K562 (cell line): ENCODE results near the gene KCNK3. TPM values are rescaled to one million over a fixed set of nuclear protein-coding genes. Genes with fewer than 3 reads are reported as not detected.

Source experiments
- ATAC-seq: fragments of 200-7000 bp; cut with Tn5 transposase; 3 replicates; pipeline ENCODE4 v1.9.1; 2020; ENCODE audit warnings: moderate library complexity
- BruUV-seq: library from RNA; stranded (reverse); fragments of 400-500 nt; replicated peaks from 2 replicates; lab custom pipeline; 2021; lab: Mats Ljungman, UMichigan
- CTCF ChIA-PET: fragments of 300-600 bp; formaldehyde crosslinking; extraction: SDS; loops from one replicate; lab custom pipeline; 2021; ENCODE audit warnings: low intra/inter-chr PET ratio; lab: Yijun Ruan, JAX
- POLR2A ChIA-PET: fragments of 300-600, 350-650 bp; sonication (Branson Sonifier 250); formaldehyde crosslinking; extraction: SDS; loops from one replicate; lab custom pipeline; 2021; ENCODE audit warnings: antibody characterized with exemption, inconsistent platforms; lab: Yijun Ruan, JAX
- DNase-seq, 4 experiments: peaks; one replicate each; pipeline versions ENCODE4 v3.0.0 to v3.0.0-alpha.2; 2011 to 2018; ENCODE audit warnings: low spot score in 3 of 4, mixed read lengths in 3 of 4; ENCODE audit errors: extremely low read depth in 1 of 4
- FAIRE-seq: peaks from 2 replicates; lab custom pipeline; 2011; peaks lifted over from hg19 to GRCh38; lab: Jason Lieb, UNC
- H2AFZ ChIP-seq: 2 replicates; pipeline ENCODE4 v1.6.0; 2011; ENCODE audit warnings: low read depth, low read length, control low read depth, inconsistent platforms
- H3K27ac ChIP-seq: fragments of 200-600 bp; 3 replicates; pipeline ENCODE4 v1.8.0; 2011; ENCODE audit warnings: low read depth, mild to moderate bottlenecking, control low read depth, inconsistent platforms, low read length, moderate library complexity, mixed read lengths; ENCODE audit errors: extremely low read depth
- H3K27me3 ChIP-seq, 2 experiments: fragments of 300-600 bp in 1 of 2; 2 replicates in 1 of 2; 3 replicates in 1 of 2; pipeline versions ENCODE4 v1.6.0 to v1.8.0; 2011; ENCODE audit warnings: inconsistent platforms in 2 of 2, low read length in 2 of 2, mild to moderate bottlenecking in 1 of 2, mixed read lengths in 1 of 2, moderate library complexity in 1 of 2; ENCODE audit not compliant: control insufficient read depth in 2 of 2, insufficient read depth in 2 of 2
- H3K36me3 ChIP-seq: fragments of 300-600 bp; 3 replicates; pipeline ENCODE4 v1.8.0; 2011; ENCODE audit warnings: mild to moderate bottlenecking, low read length, inconsistent platforms; ENCODE audit not compliant: control insufficient read depth, insufficient read depth
- H3K4me1 ChIP-seq, 2 experiments: fragments of 200-600 bp in 1 of 2; replicated peaks in 1 of 2; 2 replicates in 1 of 2; 3 replicates in 1 of 2; pipeline versions ENCODE4 v1.5.1 to v1.8.0; 2011; ENCODE audit warnings: inconsistent platforms in 2 of 2, low read length in 2 of 2, mild to moderate bottlenecking in 1 of 2, mixed read lengths in 1 of 2, moderate library complexity in 1 of 2; ENCODE audit not compliant: control insufficient read depth in 2 of 2, insufficient read depth in 2 of 2
- H3K4me2 ChIP-seq: 2 replicates; pipeline ENCODE4 v1.6.1; 2011; ENCODE audit warnings: low read length, control low read depth, inconsistent platforms, mixed read lengths; ENCODE audit not compliant: insufficient read depth
- H3K4me3 ChIP-seq: fragments of 200-600 bp; sonication (generic), shearing (Covaris generic); 2 replicates; pipeline ENCODE4 v1.5.1; 2016; ENCODE audit warnings: control low read depth, inconsistent platforms
- H3K79me2 ChIP-seq: fragments of 200-600 bp; 3 replicates; pipeline ENCODE4 v1.8.0; 2011; ENCODE audit warnings: low read length, inconsistent platforms; ENCODE audit not compliant: control insufficient read depth, insufficient read depth
- H3K9ac ChIP-seq, 2 experiments: 2 replicates each; pipeline versions ENCODE4 v1.6.0 to v1.6.1; 2011; ENCODE audit warnings: low read depth in 2 of 2, low read length in 2 of 2, control low read depth in 1 of 2, inconsistent platforms in 1 of 2, mild to moderate bottlenecking in 1 of 2, mixed read lengths in 1 of 2; ENCODE audit not compliant: insufficient read depth in 1 of 2
- H3K9me1 ChIP-seq: one replicate; pipeline ENCODE4 v1.6.0; 2011; ENCODE audit warnings: inconsistent platforms, mild to moderate bottlenecking, low read length, moderate library complexity; ENCODE audit not compliant: control insufficient read depth, insufficient read depth
- H3K9me3 ChIP-seq: replicated peaks from 2 replicates; pipeline ENCODE4 v1.5.1; 2011; ENCODE audit warnings: low read depth, low read length, inconsistent platforms; ENCODE audit not compliant: control insufficient read depth, insufficient read depth
- H4K20me1 ChIP-seq: replicated peaks from 2 replicates; pipeline ENCODE4 v1.6.1; 2011; ENCODE audit warnings: low read length, inconsistent platforms, mixed read lengths; ENCODE audit not compliant: control insufficient read depth, insufficient read depth
- ADNP ChIP-seq: fragments of 200-800 bp; sonication (Bioruptor generic); IDR thresholded peaks from 2 replicates; pipeline ENCODE4 v1.6.1; 2016; ENCODE audit warnings: missing genetic modification characterization, missing compliant biosample characterization
- BCOR ChIP-seq: fragments of 450-650 bp; IDR thresholded peaks from 2 replicates; pipeline ENCODE4 v1.6.1; 2016
- CEBPB ChIP-seq: fragments of 450-650 bp; IDR thresholded peaks from 2 replicates; pipeline ENCODE4 v1.6.1; 2016; ENCODE audit warnings: missing genetic modification characterization, missing compliant biosample characterization
- DPF2 ChIP-seq: fragments of 450-650 bp; IDR thresholded peaks from 2 replicates; pipeline ENCODE4 v1.6.1; 2016
- KLF13 ChIP-seq: fragments of 450-650 bp; IDR thresholded peaks from 2 replicates; pipeline ENCODE4 v1.6.1; 2016; ENCODE audit warnings: missing genetic modification characterization, low read depth, mild to moderate bottlenecking, missing compliant biosample characterization, moderate library complexity, borderline replicate concordance
- NCOA2 ChIP-seq, 2 experiments: fragments of 450-650 bp; IDR thresholded peaks; 2 replicates each; pipeline ENCODE4 v1.6.1; 2018; ENCODE audit warnings: mild to moderate bottlenecking in 2 of 2, moderate library complexity in 1 of 2; ENCODE audit not compliant: partially characterized antibody in 2 of 2
- NR3C1 ChIP-seq: sonication (generic); formaldehyde crosslinking; IDR thresholded peaks from 2 replicates; pipeline ENCODE4 v1.8.1; 2022; ENCODE audit warnings: missing genetic modification reagents
- RBM25 ChIP-seq: fragments of 200-400 bp; formaldehyde crosslinking; IDR thresholded peaks from 2 replicates; pipeline ENCODE4 v1.6.1; 2018; ENCODE audit warnings: low read length, low read depth, moderate library complexity; ENCODE audit not compliant: severe bottlenecking
- RCOR1 ChIP-seq, 2 experiments: IDR thresholded peaks; 2 replicates each; pipeline ENCODE4 v1.6.1; 2012; ENCODE audit warnings: low read depth in 2 of 2, low read length in 2 of 2, borderline replicate concordance in 1 of 2, improper control_type of control experiment in 1 of 2
- SMARCA5 ChIP-seq: fragments of 450-650 bp; IDR thresholded peaks from 2 replicates; pipeline ENCODE4 v1.6.1; 2016
- SREBF2 ChIP-seq: sonication (generic); formaldehyde crosslinking; IDR thresholded peaks from 2 replicates; pipeline ENCODE4 v1.4.0; 2020; ENCODE audit warnings: mild to moderate bottlenecking, missing genetic modification reagents
- TAF9B ChIP-seq: fragments of 450-650 bp; IDR thresholded peaks from 2 replicates; pipeline ENCODE4 v1.6.1; 2018; ENCODE audit warnings: mild to moderate bottlenecking; ENCODE audit not compliant: partially characterized antibody
- TAL1 ChIP-seq: fragments of 450-650 bp; IDR thresholded peaks from 2 replicates; pipeline ENCODE4 v1.6.1; 2016; ENCODE audit warnings: mild to moderate bottlenecking
- TCF3 ChIP-seq: sonication (generic); formaldehyde crosslinking; IDR thresholded peaks from 2 replicates; pipeline ENCODE4 v1.4.0; 2020; ENCODE audit warnings: mild to moderate bottlenecking, missing genetic modification reagents
- ZNF224 ChIP-seq: sonication (generic); formaldehyde crosslinking; IDR thresholded peaks from 2 replicates; pipeline ENCODE4 v1.8.0; 2022; ENCODE audit warnings: mild to moderate bottlenecking, missing genetic modification reagents
- ZNF263 ChIP-seq: sonication (generic); formaldehyde crosslinking; IDR thresholded peaks from 2 replicates; pipeline ENCODE4 v1.8.0; 2022; ENCODE audit warnings: mild to moderate bottlenecking, missing genetic modification reagents, borderline replicate concordance
- ZNF444 ChIP-seq: fragments of 250-450 bp; sonication (Bioruptor Pico); IDR thresholded peaks from 2 replicates; pipeline ENCODE4 v1.4.0; 2020; ENCODE audit warnings: mild to moderate bottlenecking, moderate library complexity
- WGBS: fragments of 100-300 bp; shearing (Covaris generic); methylation state at CpG from one replicate; pipeline ENCODE4 v1.1.6; 2016; ENCODE audit warnings: low coverage, mixed read lengths; ENCODE audit not compliant: insufficient coverage; ENCODE audit errors: missing lambda C conversion rate; 5-methylcytosine and 5-hydroxymethylcytosine counted together
- in situ Hi-C: fragments of 300-500 bp; cut with MboI; formaldehyde crosslinking; loops from 4 replicates; pipeline ENCODE4 v1.15.0; 2018; ENCODE audit warnings: inconsistent platforms, mixed read lengths
- intact Hi-C: fragments of 100-400 bp; cut with micrococcal nuclease; formaldehyde crosslinking; loops from 2 replicates; pipeline ENCODE4 v1.14.2; 2022
- polyA plus RNA-seq, 8 experiments: library from polyadenylated mRNA; depleted of rRNA in 4 of 8; stranded (reverse) in 5 of 8; unstranded in 3 of 8; fragments of >200 nt; fragmentation: Nextera tagmentation in 2 of 8; fragmentation: Illumina TruSeq in 1 of 8; extraction: Ambion mirVana in 2 of 8; extraction: Trizol in 1 of 8; gene quantifications; 2 replicates each; pipeline versions ENCODE4 v1.2.1 to v1.2.3, GENCODE V29; 2011 to 2014; ENCODE audit warnings: inconsistent platforms in 1 of 8, missing spikeins in 1 of 8
- total RNA-seq, 7 experiments: library from RNA; depleted of rRNA in 6 of 7; stranded (reverse); fragments of >200 nt in 6 of 7; fragmentation: Illumina TruSeq in 2 of 7; extraction: Trizol in 2 of 7; gene quantifications; 2 replicates each; pipeline versions ENCODE4 v1.2.1 to v1.2.3, GENCODE V29; 2011 to 2021; ENCODE audit warnings: low replicate concordance in 1 of 7
- TF ChIP-seq, protein P1 (sequence below): fragments of 200-800 bp; sonication (Bioruptor generic); IDR thresholded peaks from 2 replicates; pipeline ENCODE4 v1.6.1; 2017; ENCODE audit warnings: missing genetic modification characterization, missing compliant biosample characterization
- TF ChIP-seq, protein P2 (sequence below), 3 experiments: IDR thresholded peaks in 2 of 3; conservative IDR thresholded peaks in 1 of 3; 2 replicates each; pipeline ENCODE4 v1.5.1; 2011 to 2012; ENCODE audit warnings: low read length in 3 of 3, mild to moderate bottlenecking in 3 of 3, control low read depth in 2 of 3, improper control_type of control experiment in 1 of 3, inconsistent platforms in 1 of 3, low read depth in 1 of 3, mixed read lengths in 1 of 3, moderate library complexity in 1 of 3; ENCODE audit not compliant: insufficient read depth in 2 of 3

KCNK3 gene
- total and polyA plus RNA-seq, 9 of the 15 experiments (the other 6 are each of a cell fraction or from before 2014, with no cell fraction given): 0.01 to 0.20 (median 0.07) TPM; not detected in 5

DNA sequence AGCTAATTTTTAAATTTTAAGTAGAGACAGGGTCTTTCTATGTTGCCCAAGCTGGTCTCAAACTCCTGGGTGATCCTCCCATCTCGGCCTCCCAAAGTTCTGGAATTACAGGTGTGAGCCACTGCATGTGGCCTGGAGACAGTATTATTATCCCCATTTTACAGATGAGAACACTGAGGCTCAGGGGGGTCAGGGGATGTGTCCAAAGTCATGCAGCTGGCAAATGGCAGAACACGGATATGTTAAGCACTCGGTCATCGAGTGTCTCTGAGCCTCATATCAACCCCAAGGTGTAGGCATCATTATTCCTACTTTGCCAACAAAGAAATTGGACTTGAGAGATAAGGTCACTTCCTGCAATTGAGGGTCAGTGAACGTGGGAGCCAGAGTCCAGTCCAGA lies 12.6 kb downstream of the KCNK3 start:
- intact Hi-C loops: no loop called here
- POLR2A ChIA-PET: no interaction called here
- Histone ChIP-seq H3K79me2 (no peaks in the 10 kb centered on the region), H3K9me3 (no peaks in the 10 kb centered on the region), H3K4me1 (peaks cover 0 to 4% of the 10 kb centered on the region in 2 experiments; a peak in 1 of 5 replicates), H3K27ac (no peak overlapping the region), H3K4me3 (no peak overlapping the region), H3K4me2 (no peak overlapping the region), H3K27me3 (peaks cover 16 to 82% of the 10 kb centered on the region in 2 experiments; a peak in 4 of 5 replicates), H2AFZ (no peak overlapping the region), H4K20me1 (peaks cover 5% of the 10 kb centered on the region; the same call in 1 of the 2 replicates), H3K9ac (no peak overlapping the region), H3K36me3 (no peaks in the 10 kb centered on the region), H3K9me1 (no peaks in the 10 kb centered on the region)
- ATAC-seq (no peak), FAIRE-seq (no peak), DNase-seq (no peak)
- no TSS peak for BruUV-seq
- in situ Hi-C loops: no loop called here
- WGBS: 1% methylated on average over 5 of the region's 5 CpGs
- CTCF ChIA-PET: no interaction called here
- no peak for TF ChIP-seq CEBPB
- TF ChIP-seq NCOA2 (IDR thresholded peaks at IDR 0.05; ENCODE audit: partially characterized antibody in 2 of 2): no peak
- no peak for TF ChIP-seq NR3C1
- TF ChIP-seq TAF9B: no peak
- TF ChIP-seq KLF13 (tag): no peak
- 0 out of 4 replicates have a peak, but pooled peaks of 1 of the 2 experiments have one; percentile 13 for TF ChIP-seq RCOR1 (IDR thresholded peaks at IDR 0.05; ENCODE audit: borderline replicate concordance in 1 of 2, low read depth in 2 of 2, low read length in 2 of 2)
- TF ChIP-seq RBM25: peak; percentile 35
- no peak for TF ChIP-seq ZNF263 (CRISPR knock-in tag)
- no peak for TF ChIP-seq DPF2
- TF ChIP-seq TAL1: no peak
- TF ChIP-seq, protein P1, sequence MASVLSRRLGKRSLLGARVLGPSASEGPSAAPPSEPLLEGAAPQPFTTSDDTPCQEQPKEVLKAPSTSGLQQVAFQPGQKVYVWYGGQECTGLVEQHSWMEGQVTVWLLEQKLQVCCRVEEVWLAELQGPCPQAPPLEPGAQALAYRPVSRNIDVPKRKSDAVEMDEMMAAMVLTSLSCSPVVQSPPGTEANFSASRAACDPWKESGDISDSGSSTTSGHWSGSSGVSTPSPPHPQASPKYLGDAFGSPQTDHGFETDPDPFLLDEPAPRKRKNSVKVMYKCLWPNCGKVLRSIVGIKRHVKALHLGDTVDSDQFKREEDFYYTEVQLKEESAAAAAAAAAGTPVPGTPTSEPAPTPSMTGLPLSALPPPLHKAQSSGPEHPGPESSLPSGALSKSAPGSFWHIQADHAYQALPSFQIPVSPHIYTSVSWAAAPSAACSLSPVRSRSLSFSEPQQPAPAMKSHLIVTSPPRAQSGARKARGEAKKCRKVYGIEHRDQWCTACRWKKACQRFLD (CRISPR knock-in tag): no peak
- TF ChIP-seq BCOR: peak; percentile 55; the same call in 1 of the 2 replicates
- 0 out of 2 replicates have a peak, but pooled peaks have one; percentile 26 for TF ChIP-seq ADNP (tag)
- TF ChIP-seq SREBF2 (CRISPR knock-in tag): no peak
- TF ChIP-seq, protein P2, sequence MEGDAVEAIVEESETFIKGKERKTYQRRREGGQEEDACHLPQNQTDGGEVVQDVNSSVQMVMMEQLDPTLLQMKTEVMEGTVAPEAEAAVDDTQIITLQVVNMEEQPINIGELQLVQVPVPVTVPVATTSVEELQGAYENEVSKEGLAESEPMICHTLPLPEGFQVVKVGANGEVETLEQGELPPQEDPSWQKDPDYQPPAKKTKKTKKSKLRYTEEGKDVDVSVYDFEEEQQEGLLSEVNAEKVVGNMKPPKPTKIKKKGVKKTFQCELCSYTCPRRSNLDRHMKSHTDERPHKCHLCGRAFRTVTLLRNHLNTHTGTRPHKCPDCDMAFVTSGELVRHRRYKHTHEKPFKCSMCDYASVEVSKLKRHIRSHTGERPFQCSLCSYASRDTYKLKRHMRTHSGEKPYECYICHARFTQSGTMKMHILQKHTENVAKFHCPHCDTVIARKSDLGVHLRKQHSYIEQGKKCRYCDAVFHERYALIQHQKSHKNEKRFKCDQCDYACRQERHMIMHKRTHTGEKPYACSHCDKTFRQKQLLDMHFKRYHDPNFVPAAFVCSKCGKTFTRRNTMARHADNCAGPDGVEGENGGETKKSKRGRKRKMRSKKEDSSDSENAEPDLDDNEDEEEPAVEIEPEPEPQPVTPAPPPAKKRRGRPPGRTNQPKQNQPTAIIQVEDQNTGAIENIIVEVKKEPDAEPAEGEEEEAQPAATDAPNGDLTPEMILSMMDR (IDR thresholded peaks at IDR 0.05 in 2 of 3, conservative IDR thresholded peaks at IDR 0.05 in 1 of 3; ENCODE audit: insufficient read depth in 2 of 3, low read depth in 1 of 3, low read length in 3 of 3): no peak
- no peak for TF ChIP-seq ZNF224 (CRISPR knock-in tag)
- TF ChIP-seq TCF3: no peak
- 0 out of 2 replicates have a peak, but pooled peaks have one; percentile 24 for TF ChIP-seq SMARCA5
- TF ChIP-seq ZNF444 (CRISPR knock-in tag): no peak
